GM23338 (cell line): ENCODE data around the gene DAZAP1. TPM values are rescaled to one million over a fixed set of nuclear protein-coding genes. Genes with fewer than 3 reads are reported as not detected.
A peak's percentile ranks its signal among the peaks of the same experiment; 100 is the strongest.

ENCODE experiments used
- ATAC-seq: fragments of 200-7000 bp; cut with Tn5 transposase; 3 replicates; pipeline ENCODE4 v1.9.1; 2020
- DNase-seq: peaks from one replicate; pipeline ENCODE4 v3.0.0-alpha.2; 2015; ENCODE audit warnings: low spot score
- H2AFZ ChIP-seq: fragments of 200-600 bp; sonication (generic); 2 replicates; pipeline ENCODE4 v1.8.0; 2016; ENCODE audit warnings: antibody characterized with exemption, mild to moderate bottlenecking, moderate library complexity
- H3F3A ChIP-seq: fragments of 200-600 bp; sonication (generic); replicated peaks from 2 replicates; pipeline ENCODE4 v1.8.0; 2017; ENCODE audit warnings: antibody characterized with exemption, mixed run types, low read depth
- H3K27ac ChIP-seq: fragments of 200-600 bp; sonication (generic); 2 replicates; pipeline ENCODE4 v1.6.1; 2016; ENCODE audit warnings: low read depth
- H3K27me3 ChIP-seq: fragments of 200-600 bp; sonication (generic); 2 replicates; pipeline ENCODE4 v1.8.0; 2016; ENCODE audit warnings: mild to moderate bottlenecking, mixed run types, moderate library complexity; ENCODE audit not compliant: insufficient read depth
- H3K36me3 ChIP-seq: fragments of 200-600 bp; sonication (generic); 2 replicates; pipeline ENCODE4 v1.8.0; 2016; ENCODE audit warnings: mild to moderate bottlenecking; ENCODE audit not compliant: insufficient read depth
- H3K4me1 ChIP-seq: fragments of 200-600 bp; sonication (generic); 2 replicates; pipeline ENCODE4 v1.8.0; 2016; ENCODE audit warnings: mild to moderate bottlenecking, moderate library complexity; ENCODE audit not compliant: insufficient read depth
- H3K4me2 ChIP-seq: fragments of 200-600 bp; sonication (generic); 2 replicates; pipeline ENCODE4 v1.7.1; 2017; ENCODE audit warnings: mixed run types
- H3K4me3 ChIP-seq: fragments of 200-600 bp; sonication (generic); 2 replicates; pipeline ENCODE4 v1.6.1; 2016; ENCODE audit warnings: mixed run types
- H3K79me2 ChIP-seq: fragments of 200-600 bp; sonication (generic); replicated peaks from 2 replicates; pipeline ENCODE4 v1.8.0; 2017; ENCODE audit warnings: mild to moderate bottlenecking; ENCODE audit not compliant: insufficient read depth
- H3K9me2 ChIP-seq: fragments of 200-600 bp; sonication (generic); 2 replicates; pipeline ENCODE4 v1.8.0; 2017; ENCODE audit not compliant: insufficient read depth
- H4K20me1 ChIP-seq: fragments of 200-600 bp; sonication (generic); replicated peaks from 2 replicates; pipeline ENCODE4 v1.8.0; 2017; ENCODE audit warnings: mild to moderate bottlenecking; ENCODE audit not compliant: insufficient read depth
- H3K27ac Mint-ChIP-seq: 2 replicates; pipeline ENCODE4 v1.8.0; 2020; ENCODE audit warnings: inconsistent platforms, mild to moderate bottlenecking, moderate library complexity, mixed read lengths
- H3K27me3 Mint-ChIP-seq: 3 replicates; pipeline ENCODE4 v1.8.0; 2022; ENCODE audit warnings: low read depth, mild to moderate bottlenecking, moderate library complexity, mixed read lengths, inconsistent platforms; ENCODE audit not compliant: insufficient read depth, poor library complexity
- H3K36me3 Mint-ChIP-seq: 3 replicates; pipeline ENCODE4 v1.8.0; 2021; ENCODE audit warnings: low read depth, mild to moderate bottlenecking, inconsistent platforms, moderate library complexity, mixed read lengths
- H3K4me1 Mint-ChIP-seq: 3 replicates; pipeline ENCODE4 v1.8.0; 2020; ENCODE audit warnings: mild to moderate bottlenecking, inconsistent platforms, mixed read lengths
- H3K4me3 Mint-ChIP-seq: 3 replicates; pipeline ENCODE4 v1.8.0; 2021; ENCODE audit warnings: moderate library complexity, mild to moderate bottlenecking, inconsistent platforms, mixed read lengths
- H3K9me3 Mint-ChIP-seq: 3 replicates; pipeline ENCODE4 v1.8.0; 2020; ENCODE audit warnings: moderate library complexity, mild to moderate bottlenecking, inconsistent platforms, mixed read lengths
- CREB1 ChIP-seq: fragments of 250-450 bp; sonication (Bioruptor Pico); IDR thresholded peaks from 2 replicates; pipeline ENCODE4 v1.5.0; 2020; ENCODE audit warnings: low read depth, mild to moderate bottlenecking, moderate library complexity
- CTCF ChIP-seq, 2 experiments: fragments of 200-600 bp in 1 of 2; sonication (generic) in 1 of 2; conservative IDR thresholded peaks; 2 replicates each; pipeline versions ENCODE4 v1.5.1 to v1.6.1; 2016 to 2017; ENCODE audit warnings: antibody characterized with exemption in 2 of 2, low read depth in 2 of 2, mild to moderate bottlenecking in 2 of 2, moderate library complexity in 1 of 2
- ETS1 ChIP-seq: IDR thresholded peaks from 2 replicates; pipeline ENCODE4 v1.6.1; 2016; ENCODE audit warnings: antibody characterized with exemption
- EZH2 ChIP-seq: fragments of 200-600 bp; sonication (generic); IDR thresholded peaks from one replicate; pipeline ENCODE4 v1.8.0; 2017; ENCODE audit warnings: antibody characterized with exemption, mild to moderate bottlenecking, low read depth; ENCODE audit not compliant: unreplicated experiment
- EZH2phosphoT487 ChIP-seq: fragments of 200-600 bp; sonication (generic); IDR thresholded peaks from one replicate; pipeline ENCODE4 v1.8.1; 2018; ENCODE audit warnings: antibody characterized with exemption; ENCODE audit not compliant: unreplicated experiment
- JUNB ChIP-seq: IDR thresholded peaks from one replicate; pipeline ENCODE4 v1.6.1; 2016; ENCODE audit warnings: antibody characterized with exemption; ENCODE audit not compliant: unreplicated experiment
- NANOG ChIP-seq: IDR thresholded peaks from 2 replicates; pipeline ENCODE4 v1.6.1; 2016; ENCODE audit warnings: antibody characterized with exemption, borderline replicate concordance
- POLR2AphosphoS5 ChIP-seq: IDR thresholded peaks from 2 replicates; pipeline ENCODE4 v1.6.1; 2016; ENCODE audit warnings: antibody characterized with exemption, low read depth
- REST ChIP-seq: IDR thresholded peaks from one replicate; pipeline ENCODE4 v1.6.1; 2018; ENCODE audit warnings: antibody characterized with exemption; ENCODE audit not compliant: unreplicated experiment
- STAT1 ChIP-seq: IDR thresholded peaks from one replicate; pipeline ENCODE4 v1.6.1; 2016; ENCODE audit warnings: antibody characterized with exemption; ENCODE audit not compliant: unreplicated experiment
- ZNF114 ChIP-seq: fragments of 250-450 bp; sonication (Bioruptor Pico); IDR thresholded peaks from 2 replicates; pipeline ENCODE4 v1.5.0; 2020; ENCODE audit warnings: mild to moderate bottlenecking, moderate library complexity
- ZNF331 ChIP-seq: fragments of 250-450 bp; sonication (Bioruptor Pico); IDR thresholded peaks from 2 replicates; pipeline ENCODE4 v1.5.0; 2020; ENCODE audit warnings: low read depth, mild to moderate bottlenecking, moderate library complexity
- ZNF462 ChIP-seq: fragments of 250-450 bp; sonication (Bioruptor Pico); IDR thresholded peaks from 2 replicates; pipeline ENCODE4 v1.5.0; 2020; ENCODE audit warnings: mild to moderate bottlenecking, moderate library complexity
- polyA plus RNA-seq: library from polyadenylated mRNA; unstranded; fragments of >200 nt; fragmentation: Nextera tagmentation; extraction: Ambion mirVana; gene quantifications from 2 replicates; pipeline ENCODE4 v1.2.1, GENCODE V29; 2016
- total RNA-seq: library from RNA; depleted of rRNA; stranded (reverse); fragments of >200 nt; shearing (Covaris generic); gene quantifications from 2 replicates; pipeline ENCODE4 v1.2.3, GENCODE V29; 2014

DAZAP1 gene
- total and polyA plus RNA-seq, 2 experiments from 2014 or later: 44.1 to 194 TPM

GRCh38 chr19:1360818-1361461, 46.4 kb upstream of the DAZAP1 start:
- H3K79me2 ChIP-seq: peaks cover 52% of the 10 kb centered on the region
- DNase-seq (no peak), ATAC-seq (peak; percentile 63)
- no peaks in the 10 kb centered on the region for H3K9me2 ChIP-seq
- Mint-ChIP-seq H3K27ac (no peak overlapping the region; the same call in 1 of the 2 replicates), H3K4me1 (peaks cover 43% of the 10 kb centered on the region), H3K4me3 (no peak overlapping the region), H3K9me3 (no peaks in the 10 kb centered on the region), H3K36me3 (peaks cover 88% of the 10 kb centered on the region), H3K27me3 (peaks cover 10% of the 10 kb centered on the region)
- H3K27me3 ChIP-seq: no peaks in the 10 kb centered on the region
- H2AFZ ChIP-seq: no peak overlapping the region
- H3K36me3 ChIP-seq: peaks cover 36% of the 10 kb centered on the region
- H3K4me2 ChIP-seq: no peak overlapping the region
- no peak overlapping the region for H3K4me3 ChIP-seq
- peaks cover 33% of the 10 kb centered on the region for H3K4me1 ChIP-seq
- TF ChIP-seq CTCF (conservative IDR thresholded peaks at IDR 0.05; ENCODE audit: low read depth in 2 of 2) (no peak), CREB1 (CRISPR knock-in tag) (no peak), NANOG (no peak), EZH2phosphoT487 (no peak), REST (no peak), ETS1 (no peak), ZNF462 (CRISPR knock-in tag) (no peak), STAT1 (no peak), ZNF114 (CRISPR knock-in tag) (no peak), POLR2AphosphoS5 (no peak), ZNF331 (CRISPR knock-in tag) (no peak), EZH2 (no peak), JUNB (no peak)
- peaks cover 39% of the 10 kb centered on the region for H3F3A ChIP-seq
- H4K20me1 ChIP-seq: peaks cover 41% of the 10 kb centered on the region
- 0 out of 2 replicates have a peak overlapping the region, but pooled peaks have one; percentile 6 for H3K27ac ChIP-seq
